ENCODE results near the gene CLDN4. TPM values are rescaled to one million over a fixed set of nuclear protein-coding genes. Genes with fewer than 3 reads are reported as not detected.
A peak's percentile ranks its signal among the peaks of the same experiment; 100 is the strongest.
"Not testable (repeated sequence)": the region's sequence is repeated elsewhere in the genome, so short reads cannot be mapped to it uniquely, and the experiment has no call there.

The CLDN4 gene
- total and polyA plus RNA-seq, 12 donors = 0.03 to 0.30 (median 0.14) TPM; not detected in 9

DNA sequence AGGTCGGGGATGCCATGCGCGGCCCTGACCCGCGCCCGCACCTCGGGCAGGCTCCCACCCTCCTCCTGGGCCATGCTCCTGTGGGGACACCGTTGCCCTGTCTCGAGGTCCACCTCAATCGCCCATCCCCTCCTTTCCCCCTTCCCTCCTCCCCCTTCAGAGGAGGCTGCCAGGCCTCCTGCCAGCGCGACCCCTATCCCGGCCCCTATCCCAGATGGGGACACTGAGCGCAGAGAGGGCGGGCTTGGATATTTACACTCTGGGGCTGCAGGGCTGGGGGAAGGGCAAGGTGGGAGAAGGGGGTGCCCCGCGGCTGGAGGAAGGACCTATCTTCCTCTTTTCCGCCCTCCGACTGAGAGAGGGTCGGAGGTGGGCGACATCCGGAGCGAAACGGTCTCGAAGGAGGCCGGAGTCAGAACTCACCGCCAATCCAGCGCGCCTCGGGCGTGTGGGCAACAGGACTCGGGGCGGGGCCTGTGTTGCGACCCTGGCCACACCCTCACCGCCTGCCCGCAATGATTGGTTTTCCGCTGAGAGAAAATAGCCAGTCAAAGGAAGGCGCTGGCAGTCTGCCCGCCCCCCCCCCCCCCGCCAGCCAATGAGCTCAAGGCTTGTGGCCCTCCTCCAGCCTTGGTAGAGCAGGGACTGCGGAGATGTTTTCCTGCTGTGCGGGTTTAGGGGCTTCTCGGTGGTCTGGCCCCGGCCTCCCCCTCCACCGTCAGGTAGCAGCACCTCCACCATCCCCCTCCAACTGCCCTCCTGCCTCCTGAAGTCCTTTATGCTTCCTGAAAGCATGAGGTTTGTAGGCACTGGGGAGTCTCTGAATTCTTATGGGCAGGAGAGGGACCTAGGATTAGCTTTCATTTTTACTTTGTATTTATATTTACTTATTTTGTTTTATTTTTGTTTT lies 11.5 kb downstream of the CLDN4 start, which contains the start of gene METTL27:
Gene METTL27 (minus strand): TSS at position 450 of the 910 bp plus-strand sequence. CDS start 376 bp downstream, at position 74.
- WGBS, 2 donors = 3 to 4% methylated on average over 35 to 41 of the region's 45 CpGs
- peak; percentile 94 to 98 (median 98) for ATAC-seq

DNA sequence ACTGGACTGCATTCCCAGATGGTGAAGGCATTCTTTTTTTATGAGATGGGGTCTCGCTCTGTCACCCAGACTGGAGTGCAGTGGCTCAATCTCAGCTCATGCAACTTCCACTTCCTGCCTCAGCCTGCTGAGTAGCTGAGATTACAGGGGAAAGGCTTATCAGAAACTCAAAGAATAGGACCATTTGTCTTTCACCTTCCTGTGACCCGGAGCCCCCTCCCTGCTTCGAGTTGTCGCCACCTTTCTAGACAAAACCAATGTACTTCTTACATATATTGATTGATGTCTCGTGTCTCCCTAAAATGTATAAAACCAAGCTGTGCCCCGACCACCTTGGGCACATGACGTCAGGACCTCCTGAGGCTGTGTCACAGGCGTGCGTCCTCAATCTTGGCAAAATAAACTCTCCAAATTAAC lies 13.3 kb downstream of the CLDN4 start:
- intact Hi-C loops (cut with DNase I) = loop anchor here in 1 of 10 donors (10.0 kb wide), 1 partner anchor 109 kb away; the partner anchor contains the start of gene ABHD11
- WGBS, 2 donors = 32 to 34% methylated on average over 9 of the region's 9 CpGs
- H3K27me3 ChIP-seq = no peaks in the 10 kb centered on the region
- DNase-seq = no peak
- no peak overlapping the region for H3K4me3 ChIP-seq
- peaks cover 0 to 45% (median 14%) of the 10 kb centered on the region in 9 donors for H3K4me1 ChIP-seq
- ATAC-seq = no peak
- TF ChIP-seq, protein P1, sequence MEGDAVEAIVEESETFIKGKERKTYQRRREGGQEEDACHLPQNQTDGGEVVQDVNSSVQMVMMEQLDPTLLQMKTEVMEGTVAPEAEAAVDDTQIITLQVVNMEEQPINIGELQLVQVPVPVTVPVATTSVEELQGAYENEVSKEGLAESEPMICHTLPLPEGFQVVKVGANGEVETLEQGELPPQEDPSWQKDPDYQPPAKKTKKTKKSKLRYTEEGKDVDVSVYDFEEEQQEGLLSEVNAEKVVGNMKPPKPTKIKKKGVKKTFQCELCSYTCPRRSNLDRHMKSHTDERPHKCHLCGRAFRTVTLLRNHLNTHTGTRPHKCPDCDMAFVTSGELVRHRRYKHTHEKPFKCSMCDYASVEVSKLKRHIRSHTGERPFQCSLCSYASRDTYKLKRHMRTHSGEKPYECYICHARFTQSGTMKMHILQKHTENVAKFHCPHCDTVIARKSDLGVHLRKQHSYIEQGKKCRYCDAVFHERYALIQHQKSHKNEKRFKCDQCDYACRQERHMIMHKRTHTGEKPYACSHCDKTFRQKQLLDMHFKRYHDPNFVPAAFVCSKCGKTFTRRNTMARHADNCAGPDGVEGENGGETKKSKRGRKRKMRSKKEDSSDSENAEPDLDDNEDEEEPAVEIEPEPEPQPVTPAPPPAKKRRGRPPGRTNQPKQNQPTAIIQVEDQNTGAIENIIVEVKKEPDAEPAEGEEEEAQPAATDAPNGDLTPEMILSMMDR (IDR thresholded peaks at IDR 0.05) = no peak
- no peaks in the 10 kb centered on the region for H3K36me3 ChIP-seq
- no peak overlapping the region for H3K27ac ChIP-seq
- no peaks in the 10 kb centered on the region for H3K9me3 ChIP-seq

More for the DNA sequence above, 11.5 kb downstream of the CLDN4 start, which contains the start of gene METTL27:
- Histone ChIP-seq H3K36me3 (no peaks in the 10 kb centered on the region), H3K9me3 (no peaks in the 10 kb centered on the region), H3K4me1 (peaks cover 0 to 45% (median 14%) of the 10 kb centered on the region in 9 donors), H3K27ac (peak within 1 kb of the TSS in 6 of 10 donors; percentile 10 to 82 (median 67)), H3K4me3 (peak within 1 kb of the TSS; percentile 36 to 81 (median 60)), H3K27me3 (peaks cover 0 to 6% (median 0%) of the 10 kb centered on the region in 7 donors)
- intact Hi-C loops (cut with DNase I) = loop anchor here in 1 of 10 donors (10.0 kb wide), 1 partner anchor 108 kb away; the partner anchor contains the start of gene ABHD11
- TF ChIP-seq, protein P1 (IDR thresholded peaks at IDR 0.05) = no peak
- peak; percentile 92 to 94 for DNase-seq

DNA sequence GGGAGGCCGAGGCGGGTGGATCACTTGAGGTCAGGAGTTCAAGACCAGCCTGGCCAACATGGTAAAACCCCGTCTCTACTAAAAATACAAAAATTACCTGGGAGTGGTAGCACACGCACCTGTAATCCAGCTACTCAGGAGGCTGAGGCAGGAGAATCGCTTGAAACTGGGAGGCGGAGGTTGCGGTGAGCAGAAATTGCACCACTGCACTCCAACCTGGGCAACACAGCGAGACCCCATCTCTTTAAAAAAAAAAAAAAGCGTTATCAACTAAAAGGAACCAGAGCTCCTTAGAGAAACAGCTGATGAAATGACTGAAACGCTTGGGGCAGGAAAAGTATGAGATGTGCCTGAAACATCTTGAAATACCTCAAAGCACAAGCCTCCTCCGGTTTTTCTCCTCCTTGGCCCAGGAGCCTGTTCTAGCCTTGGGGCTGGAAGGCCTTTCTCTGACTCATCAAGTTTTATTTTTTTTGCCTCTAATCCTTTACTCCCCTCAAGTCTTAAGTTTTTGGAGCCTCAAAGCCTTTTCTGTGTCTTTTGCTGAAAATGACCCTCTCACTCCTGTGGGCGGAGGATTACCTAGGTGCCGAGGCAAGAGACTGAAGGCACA lies 14.2 kb downstream of the CLDN4 start:
- DNase-seq (no peak), ATAC-seq (no peak)
- Histone ChIP-seq H3K4me1 (peaks cover 0 to 45% (median 14%) of the 10 kb centered on the region in 9 donors), H3K4me3 (no peak overlapping the region), H3K36me3 (no peaks in the 10 kb centered on the region), H3K9me3 (no peaks in the 10 kb centered on the region), H3K27ac (peak overlapping the region in 1 of 10 donors; percentile 59), H3K27me3 (no peaks in the 10 kb centered on the region)
- intact Hi-C loops (cut with DNase I) = loop anchor here in 1 of 10 donors (10.0 kb wide), 1 partner anchor 110 kb away; the partner anchor contains the start of gene ABHD11
- TF ChIP-seq, protein P1 (IDR thresholded peaks at IDR 0.05) = no peak
- WGBS, 2 donors = 85 to 90% methylated on average over 13 of the region's 13 CpGs

DNA sequence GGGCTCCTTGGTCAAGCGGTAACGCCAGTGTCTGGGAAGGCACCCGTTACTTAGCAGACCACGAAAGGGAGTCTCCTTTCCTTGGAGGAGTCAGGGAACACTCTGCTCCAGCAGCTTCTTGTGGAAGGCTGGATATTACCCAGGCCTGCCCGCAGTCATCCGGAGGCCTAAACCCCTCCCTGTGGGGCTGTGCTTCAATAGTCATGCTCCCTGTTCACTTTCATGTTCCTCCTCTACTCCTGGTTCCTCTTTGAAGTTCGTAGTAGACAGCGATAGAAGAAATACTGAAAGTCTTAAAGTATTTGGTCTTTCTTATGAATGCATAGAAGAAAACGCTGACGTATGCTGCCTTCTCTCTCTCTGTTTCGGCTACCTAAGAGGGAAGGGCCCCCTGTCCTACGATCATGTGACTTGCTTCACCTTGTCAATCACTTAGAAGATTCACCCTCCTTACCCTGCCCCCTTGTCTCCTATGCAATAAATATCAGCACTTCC lies 15.0 kb downstream of the CLDN4 start:
- Histone ChIP-seq H3K27ac (peak overlapping the region in 2 of 10 donors; percentile 22 to 59), H3K4me1 (peaks cover 0 to 51% (median 14%) of the 10 kb centered on the region in 9 donors)
- H3K4me3 ChIP-seq, H3K9me3 ChIP-seq, DNase-seq, ATAC-seq, H3K27me3 ChIP-seq, H3K36me3 ChIP-seq: not testable (repeated sequence)
- intact Hi-C loops (cut with DNase I) = loop anchor here in 1 of 10 donors (10.0 kb wide), 1 partner anchor 111 kb away; the partner anchor contains the start of gene ABHD11
- 63 to 66% methylated on average over 12 of the region's 12 CpGs for WGBS, 2 donors

Measured in heart right ventricle (tissue), 16 donors.